GM21786 (cell line): Measurements from ENCODE around the gene CDC16.
"Not testable (repeated sequence)": the region's sequence is repeated elsewhere in the genome, so short reads cannot be mapped to it uniquely, and the experiment has no call there.

Experiments used
- ATAC-seq: cut with Tn5 transposase; IDR thresholded peaks from one replicate; pipeline ENCODE4 v1.9.1; 2021; ENCODE audit not compliant: unreplicated experiment

CDC16 gene

GRCh38 chr13:114227528-114227927, 7.2 kb upstream of the CDC16 start:
- ATAC-seq, result no peak

- no peak for ATAC-seq
Observed at GRCh38 chr13:114228176-114228575, 6.5 kb upstream of the CDC16 start.

GRCh38 chr13:114229506-114229905, 5.2 kb upstream of the CDC16 start:
- ATAC-seq, result no peak

GRCh38 chr13:114230117-114230516, 4.6 kb upstream of the CDC16 start:
- no peak for ATAC-seq

- no peak for ATAC-seq
Observed at GRCh38 chr13:114230575-114230974, 4.1 kb upstream of the CDC16 start.

GRCh38 chr13:114231886-114232285, 2.8 kb upstream of the CDC16 start:
- ATAC-seq, result no peak

- no peak for ATAC-seq
Observed at GRCh38 chr13:114234266-114234644, 442 bp upstream of the CDC16 start.

GRCh38 chr13:114235697-114236096, 1.0 kb downstream of the CDC16 start:
- no peak for ATAC-seq

GRCh38 chr13:114236227-114236626, 1.5 kb downstream of the CDC16 start:
- no peak for ATAC-seq

GRCh38 chr13:114237415-114238112, 2.9 kb downstream of the CDC16 start:
- ATAC-seq, result no peak

- ATAC-seq, result no peak
Observed at GRCh38 chr13:114241918-114242317, 7.2 kb downstream of the CDC16 start.

GRCh38 chr13:114243971-114244370, 9.3 kb downstream of the CDC16 start:
- ATAC-seq, result no peak

GRCh38 chr13:114244637-114245036, 9.9 kb downstream of the CDC16 start:
- ATAC-seq, result no peak

GRCh38 chr13:114248011-114248410, 13.3 kb downstream of the CDC16 start:
- no peak for ATAC-seq

GRCh38 chr13:114249077-114249476, 14.4 kb downstream of the CDC16 start:
- ATAC-seq, result no peak

GRCh38 chr13:114251639-114252440, 17.1 kb downstream of the CDC16 start:
- not testable (repeated sequence) for ATAC-seq

- no peak for ATAC-seq
Observed at GRCh38 chr13:114256547-114256946, 21.9 kb downstream of the CDC16 start.

GRCh38 chr13:114257014-114257413, 22.3 kb downstream of the CDC16 start:
- ATAC-seq, result no peak

- ATAC-seq, result no peak
Observed at GRCh38 chr13:114258589-114258988, 23.9 kb downstream of the CDC16 start.

GRCh38 chr13:114259374-114259773, 24.7 kb downstream of the CDC16 start:
- no peak for ATAC-seq

- no peak for ATAC-seq
Observed at GRCh38 chr13:114259974-114260373, 25.3 kb downstream of the CDC16 start.

GRCh38 chr13:114260814-114261213, 26.1 kb downstream of the CDC16 start:
- no peak for ATAC-seq
